Activated T-cell treated with anti-CD3 and anti-CD28 coated beads, Interleukin-2, amount 50 U/mL, for 4 hours (primary cell): ENCODE data around the gene BCL6. TPM values are rescaled to one million over a fixed set of nuclear protein-coding genes. Genes with fewer than 3 reads are reported as not detected.

Experiments used
- ATAC-seq, 2 donors: fragments of 200-7000 bp; cut with Tn5 transposase; one replicate each; pipeline ENCODE4 v1.10.0; 2021
- DNase-seq: peaks from one replicate; pipeline ENCODE4 v3.0.0-alpha.2; 2020
- H3K27me3 Mint-ChIP-seq: one replicate; pipeline ENCODE4 v1.8.0; 2021; ENCODE audit warnings: low read depth, mixed read lengths
- H3K36me3 Mint-ChIP-seq: one replicate; pipeline ENCODE4 v1.8.0; 2022; ENCODE audit warnings: mixed read lengths; ENCODE audit not compliant: insufficient read depth
- H3K4me1 Mint-ChIP-seq: one replicate; pipeline ENCODE4 v1.8.0; 2021; ENCODE audit warnings: low read depth, mixed read lengths
- H3K4me3 Mint-ChIP-seq: one replicate; pipeline ENCODE4 v1.8.0; 2021; ENCODE audit warnings: mild to moderate bottlenecking, moderate library complexity, mixed read lengths
- H3K9me3 Mint-ChIP-seq: one replicate; pipeline ENCODE4 v1.8.0; 2021; ENCODE audit warnings: mixed read lengths
- total RNA-seq, 3 donors: library from RNA; stranded (reverse); gene quantifications; one replicate each; pipeline ENCODE4 v1.2.1, GENCODE V29; 2021

BCL6 gene
- total RNA-seq, 3 donors from 2014 or later = 35.7 to 40.5 (median 39.1) TPM

DNA sequence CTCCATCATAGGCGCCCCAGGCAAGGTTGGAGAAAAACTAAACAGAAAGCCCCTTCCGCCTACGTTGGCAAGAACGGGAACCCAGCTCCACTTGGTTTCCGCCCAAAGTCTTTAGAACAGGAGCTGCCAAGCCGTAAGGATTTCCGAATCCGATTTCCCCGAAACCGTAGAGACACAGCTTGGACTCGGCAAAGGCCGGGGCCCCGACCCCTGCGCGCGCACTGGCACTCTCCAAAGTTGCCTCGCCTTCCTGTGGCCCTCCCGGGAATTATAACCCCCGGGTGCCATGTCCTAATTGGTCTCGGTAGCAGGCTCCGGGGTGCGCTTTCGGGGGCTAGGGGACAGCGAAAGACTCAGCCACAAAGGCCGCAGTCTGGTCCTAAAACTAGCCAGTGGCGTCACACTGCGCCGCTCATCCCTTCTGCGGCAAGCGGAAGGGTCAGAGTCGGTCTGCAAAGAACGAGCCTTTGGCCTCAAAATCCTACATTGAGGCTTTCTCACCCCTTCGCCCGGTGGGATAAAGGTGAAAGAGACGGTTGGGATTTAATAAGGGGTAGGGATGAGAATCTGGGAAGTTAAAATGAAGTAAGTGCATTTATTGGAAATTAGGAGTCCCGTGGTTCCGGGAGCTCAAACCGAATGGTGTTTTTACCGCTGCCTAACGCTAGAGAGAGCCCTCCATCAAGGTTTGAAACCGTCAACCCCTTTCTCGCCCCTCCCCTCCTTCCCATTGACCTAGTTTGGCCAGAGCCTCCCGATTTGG lies 6.8 kb downstream of the BCL6 start:
- ATAC-seq (peak; percentile 14 to 29), DNase-seq (peak; percentile 57)
- Mint-ChIP-seq H3K27me3 (peaks cover 3% of the 10 kb centered on the region), H3K4me1 (peaks cover 49% of the 10 kb centered on the region), H3K36me3 (peaks cover 9% of the 10 kb centered on the region), H3K9me3 (no peaks in the 10 kb centered on the region), H3K4me3 (peak overlapping the region; percentile 91)

DNA sequence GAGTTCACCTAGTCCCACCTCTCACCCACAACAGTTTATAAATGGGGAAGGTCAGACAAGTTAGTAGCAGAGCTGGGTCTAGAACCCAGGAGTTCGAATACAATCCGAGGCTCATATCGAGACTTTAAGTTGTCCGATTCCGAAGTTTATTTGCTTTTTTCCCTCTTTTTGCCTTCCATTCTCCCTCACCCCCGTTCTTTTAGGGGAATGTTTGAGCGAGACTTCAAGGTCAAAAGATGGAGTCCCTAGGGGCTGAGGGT lies 7.3 kb downstream of the BCL6 start:
- H3K27me3 Mint-ChIP-seq = peaks cover 3% of the 10 kb centered on the region
- peaks cover 13% of the 10 kb centered on the region for H3K36me3 Mint-ChIP-seq
- peaks cover 49% of the 10 kb centered on the region for H3K4me1 Mint-ChIP-seq
- DNase-seq (no peak), ATAC-seq (no peak)
- H3K4me3 Mint-ChIP-seq = peak overlapping the region; percentile 91
- H3K9me3 Mint-ChIP-seq = no peaks in the 10 kb centered on the region

- ATAC-seq (peak in 1 of 2 donors; percentile 3), DNase-seq (peak; percentile 53)
- Mint-ChIP-seq H3K36me3 (peaks cover 13% of the 10 kb centered on the region), H3K4me1 (peaks cover 46% of the 10 kb centered on the region), H3K4me3 (peak overlapping the region; percentile 91), H3K9me3 (no peaks in the 10 kb centered on the region), H3K27me3 (peaks cover 3% of the 10 kb centered on the region)
These were observed 7.7 kb downstream of the BCL6 start for GRCh38 chr3:187737368-187738070.

GRCh38 chr3:187737006-187737367 lies 8.3 kb downstream of the BCL6 start:
- Mint-ChIP-seq H3K27me3 (peaks cover 3% of the 10 kb centered on the region), H3K4me1 (peaks cover 41% of the 10 kb centered on the region), H3K36me3 (peaks cover 13% of the 10 kb centered on the region), H3K4me3 (peak overlapping the region; percentile 91), H3K9me3 (no peaks in the 10 kb centered on the region)
- DNase-seq (no peak), ATAC-seq (no peak)

DNA sequence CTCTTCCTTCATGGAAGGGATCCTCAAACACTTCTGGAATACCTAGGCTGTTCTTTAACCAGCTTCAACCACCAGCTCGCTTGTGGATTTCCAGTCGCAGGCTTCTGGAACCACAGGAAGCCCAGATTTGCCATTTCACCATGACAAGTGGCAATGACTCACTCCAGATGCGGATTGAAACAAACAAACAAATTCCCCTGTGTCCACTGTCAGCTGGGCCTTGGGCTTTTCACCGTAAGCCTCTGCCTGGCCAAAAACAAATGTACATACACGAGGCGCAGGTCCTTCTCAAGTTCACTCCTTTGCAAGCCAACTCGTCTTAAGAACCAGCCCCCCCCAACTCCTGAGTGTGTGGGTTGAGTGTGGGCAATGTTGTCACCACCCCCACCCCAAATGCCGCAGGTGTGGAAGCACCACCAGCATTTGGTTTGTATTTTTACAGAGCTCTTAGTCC lies 8.8 kb downstream of the BCL6 start:
- Mint-ChIP-seq H3K4me1 (peaks cover 36% of the 10 kb centered on the region), H3K9me3 (no peaks in the 10 kb centered on the region), H3K27me3 (peaks cover 3% of the 10 kb centered on the region)

DNA sequence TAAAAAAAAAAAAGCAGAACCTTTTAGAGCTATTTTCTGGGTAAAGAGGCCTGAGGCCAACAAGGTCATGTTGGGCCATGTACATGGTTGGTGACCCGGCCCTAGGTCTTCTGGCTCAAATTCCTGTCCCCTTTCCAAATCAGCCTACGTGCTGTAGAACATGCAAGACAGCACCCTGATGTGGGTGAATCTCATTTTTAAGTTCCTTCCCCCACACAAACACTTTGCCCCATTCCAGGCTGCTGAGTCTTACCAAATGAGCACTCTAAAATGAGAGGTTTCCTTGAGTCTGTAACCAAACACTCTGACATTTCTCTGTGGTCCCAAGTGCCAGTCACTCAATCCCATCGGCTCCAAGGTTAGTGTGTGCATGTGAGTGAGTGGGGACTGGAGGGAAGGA lies 9.4 kb downstream of the BCL6 start:
- Mint-ChIP-seq H3K4me3 (no peak overlapping the region), H3K36me3 (peaks cover 22% of the 10 kb centered on the region), H3K27me3 (peaks cover 3% of the 10 kb centered on the region), H3K9me3 (no peaks in the 10 kb centered on the region), H3K4me1 (peaks cover 30% of the 10 kb centered on the region)
- ATAC-seq = no peak
- DNase-seq = no peak

More for the DNA sequence above, 8.8 kb downstream of the BCL6 start:
- no peak for ATAC-seq
- H3K36me3 Mint-ChIP-seq = peaks cover 17% of the 10 kb centered on the region
- peak overlapping the region; percentile 91 for H3K4me3 Mint-ChIP-seq
- no peak for DNase-seq

DNA sequence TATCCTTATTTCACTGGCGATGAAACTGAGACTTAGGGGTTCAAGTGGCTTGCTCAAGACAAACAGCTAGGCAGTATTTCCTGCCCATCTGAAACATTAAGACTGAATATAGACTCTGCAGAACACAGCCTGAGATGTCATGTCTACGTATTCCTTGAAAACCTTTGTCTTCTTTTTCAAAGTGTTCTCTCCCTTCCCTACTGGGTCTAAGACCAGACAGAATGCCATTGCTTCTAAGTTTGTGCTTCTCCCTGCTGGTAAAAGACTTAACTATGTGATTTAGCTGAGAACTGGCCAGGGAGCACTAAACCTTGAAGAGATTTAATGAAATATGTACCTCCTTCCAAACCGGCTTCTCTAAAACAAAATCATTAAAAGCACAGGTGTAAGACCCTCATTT lies 9.9 kb downstream of the BCL6 start:
- DNase-seq = no peak
- H3K4me1 Mint-ChIP-seq = peaks cover 26% of the 10 kb centered on the region
- H3K27me3 Mint-ChIP-seq = peaks cover 3% of the 10 kb centered on the region
- ATAC-seq = no peak
- H3K4me3 Mint-ChIP-seq = no peak overlapping the region
- H3K36me3 Mint-ChIP-seq = peaks cover 23% of the 10 kb centered on the region
- H3K9me3 Mint-ChIP-seq = no peaks in the 10 kb centered on the region

DNA sequence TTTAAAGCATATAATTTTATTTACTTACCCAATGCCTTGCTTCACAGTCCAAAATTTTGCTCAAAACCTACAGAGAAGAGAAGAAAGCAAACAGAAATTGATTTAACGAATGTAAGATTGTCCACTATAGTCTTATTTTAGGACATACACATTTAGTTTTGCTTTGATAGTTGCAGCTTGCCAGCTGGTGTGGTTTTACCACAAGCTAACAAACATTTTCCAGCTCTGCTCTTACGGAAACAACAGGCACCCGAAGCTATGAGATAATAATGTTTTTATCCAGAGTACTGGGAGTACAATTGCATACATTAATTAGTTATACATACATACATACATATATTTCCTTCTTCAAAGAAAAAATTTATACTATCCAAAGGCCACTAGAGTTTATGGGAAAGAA lies 10.4 kb downstream of the BCL6 start:
- peaks cover 21% of the 10 kb centered on the region for H3K4me1 Mint-ChIP-seq
- ATAC-seq = no peak
- no peak overlapping the region for H3K4me3 Mint-ChIP-seq
- peaks cover 3% of the 10 kb centered on the region for H3K27me3 Mint-ChIP-seq
- H3K36me3 Mint-ChIP-seq = peaks cover 28% of the 10 kb centered on the region
- DNase-seq = no peak
- no peaks in the 10 kb centered on the region for H3K9me3 Mint-ChIP-seq

GRCh38 chr3:187733371-187733770 lies 11.9 kb downstream of the BCL6 start:
- Mint-ChIP-seq H3K9me3 (no peaks in the 10 kb centered on the region), H3K27me3 (peaks cover 3% of the 10 kb centered on the region), H3K4me3 (no peak overlapping the region), H3K4me1 (peaks cover 12% of the 10 kb centered on the region), H3K36me3 (peaks cover 41% of the 10 kb centered on the region)
- ATAC-seq (no peak), DNase-seq (no peak)

DNA sequence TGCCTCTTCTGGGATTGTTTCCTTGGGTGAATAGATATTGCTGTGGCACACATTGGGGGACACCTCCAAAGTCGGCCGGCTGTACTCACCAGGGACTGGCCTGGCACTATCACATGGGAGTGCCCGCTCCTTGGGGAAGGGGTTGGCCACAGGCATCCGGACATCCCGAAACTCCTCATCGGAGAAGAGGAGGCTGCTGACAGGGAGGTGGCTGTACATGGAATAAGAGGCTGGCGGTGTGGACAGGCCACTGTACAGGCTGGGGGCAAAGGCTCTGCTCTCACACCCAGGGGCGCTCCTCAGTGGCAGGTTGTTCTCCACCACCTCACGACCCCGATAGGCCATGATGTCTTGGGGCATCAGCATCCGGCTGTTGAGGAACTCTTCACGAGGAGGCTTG lies 15.7 kb downstream of the BCL6 start:
- Mint-ChIP-seq H3K4me3 (no peak overlapping the region), H3K9me3 (no peaks in the 10 kb centered on the region), H3K36me3 (peaks cover 61% of the 10 kb centered on the region), H3K4me1 (no peaks in the 10 kb centered on the region), H3K27me3 (no peaks in the 10 kb centered on the region)
- DNase-seq (no peak), ATAC-seq (no peak)

- H3K9me3 Mint-ChIP-seq = no peaks in the 10 kb centered on the region
- H3K27me3 Mint-ChIP-seq = no peaks in the 10 kb centered on the region
- peaks cover 62% of the 10 kb centered on the region for H3K36me3 Mint-ChIP-seq
- ATAC-seq (no peak), DNase-seq (no peak)
- H3K4me1 Mint-ChIP-seq = no peaks in the 10 kb centered on the region
- no peak overlapping the region for H3K4me3 Mint-ChIP-seq
These were observed 16.2 kb downstream of the BCL6 start for GRCh38 chr3:187728940-187729583.

GRCh38 chr3:187728248-187728647 lies 17.0 kb downstream of the BCL6 start:
- Mint-ChIP-seq H3K27me3 (no peaks in the 10 kb centered on the region), H3K9me3 (no peaks in the 10 kb centered on the region), H3K4me1 (no peaks in the 10 kb centered on the region), H3K4me3 (no peak overlapping the region), H3K36me3 (peaks cover 67% of the 10 kb centered on the region)
- no peak for ATAC-seq
- DNase-seq = no peak

- Mint-ChIP-seq H3K4me3 (no peak overlapping the region), H3K4me1 (no peaks in the 10 kb centered on the region), H3K36me3 (peaks cover 72% of the 10 kb centered on the region), H3K9me3 (no peaks in the 10 kb centered on the region), H3K27me3 (no peaks in the 10 kb centered on the region)
- ATAC-seq (no peak), DNase-seq (no peak)
These were observed 18.7 kb downstream of the BCL6 start for GRCh38 chr3:187726564-187726963.

DNA sequence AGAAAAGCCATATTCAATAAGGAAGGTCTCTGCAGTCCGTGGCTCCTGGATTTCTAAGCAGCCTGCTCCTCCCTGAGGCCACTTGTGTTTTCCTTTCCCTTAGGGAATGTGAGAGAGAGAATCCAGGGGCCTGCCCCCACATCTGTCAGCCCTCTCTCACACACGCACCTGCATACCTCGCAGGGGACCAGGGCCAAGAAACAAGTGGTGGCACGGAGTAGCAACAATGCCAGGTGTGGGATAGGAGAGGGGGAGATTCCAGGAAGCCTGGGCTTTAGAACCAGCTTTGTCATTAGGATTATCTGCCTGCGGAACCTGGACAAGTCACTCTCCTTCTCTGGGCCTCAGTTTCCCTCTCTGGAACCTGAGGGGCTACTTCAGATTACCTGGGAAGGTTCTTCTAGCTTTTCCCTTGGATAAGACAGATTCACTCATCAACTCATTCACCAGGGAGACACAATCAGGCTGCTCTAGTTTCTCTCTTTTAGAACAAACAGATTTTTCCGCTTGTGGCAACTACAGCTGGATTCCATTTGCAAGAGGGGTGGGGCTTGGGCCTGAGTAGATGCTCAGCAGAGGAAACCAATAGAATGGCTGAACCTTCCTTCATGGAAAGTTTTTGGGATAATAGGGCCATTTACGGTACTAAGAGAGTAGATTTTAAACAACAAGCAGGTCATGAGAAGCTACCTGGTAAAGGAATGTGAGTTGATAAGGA lies 19.5 kb downstream of the BCL6 start:
- Mint-ChIP-seq H3K36me3 (peaks cover 66% of the 10 kb centered on the region), H3K4me1 (no peaks in the 10 kb centered on the region), H3K4me3 (no peak overlapping the region), H3K27me3 (no peaks in the 10 kb centered on the region), H3K9me3 (no peaks in the 10 kb centered on the region)
- ATAC-seq = no peak
- no peak for DNase-seq
